HL-60/S4 (cell line): ENCODE data around the gene SIK3.
"Not testable (repeated sequence)": the region's sequence is repeated elsewhere in the genome, so short reads cannot be mapped to it uniquely, and the experiment has no call there.

Experiments used
- in situ Hi-C: fragments of 300-500 bp; cut with MboI; formaldehyde crosslinking; loops from 2 replicates; pipeline ENCODE4 v1.14.3; 2022; ENCODE audit warnings: low sequenced_read_pairs

Gene SIK3

DNA sequence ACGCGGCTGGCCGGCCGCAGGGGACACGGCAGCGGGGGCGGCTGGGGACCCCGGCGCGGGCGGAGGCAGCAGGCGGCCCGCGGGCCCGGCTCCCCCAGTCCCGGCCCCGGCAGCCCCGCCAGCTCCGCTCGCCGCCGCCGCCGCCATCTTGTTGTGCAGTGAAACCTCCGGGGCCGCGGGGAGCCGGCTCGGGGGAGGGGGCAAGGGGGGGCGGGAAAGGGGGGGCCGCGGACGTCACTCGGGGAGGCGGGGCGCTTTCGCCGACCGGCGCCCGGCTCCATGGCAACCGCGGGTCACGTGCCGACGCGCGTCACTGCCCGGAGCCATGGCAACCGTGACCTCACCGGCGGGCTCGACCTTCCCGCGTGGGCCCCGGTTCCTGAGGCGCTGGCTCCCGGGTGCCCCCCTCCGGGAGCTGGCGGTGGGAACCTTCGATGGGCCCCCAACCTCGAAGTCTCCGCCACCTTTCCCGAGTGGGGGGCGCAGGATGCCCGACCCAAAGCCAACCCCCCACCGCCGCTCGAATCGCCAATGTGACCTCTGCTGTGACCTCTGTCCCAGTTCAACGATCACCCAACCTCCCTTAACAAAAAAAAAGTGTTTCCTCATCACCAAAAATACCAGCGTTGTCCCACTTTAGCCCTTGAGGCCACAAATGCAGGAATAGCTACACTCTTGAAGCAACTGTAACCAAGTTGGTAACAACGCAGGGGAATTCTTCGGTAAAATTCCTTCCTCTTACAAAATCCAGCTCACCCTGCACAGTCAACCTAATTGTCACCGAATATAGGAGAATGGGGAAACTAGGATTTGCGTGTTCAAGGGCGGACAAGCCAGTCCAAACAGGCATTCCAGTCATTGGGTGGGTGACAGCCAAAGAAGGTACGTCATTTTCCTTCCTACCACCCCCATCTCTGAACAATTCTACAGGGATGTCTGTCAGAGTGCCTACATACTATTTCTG lies at the start of gene SIK3:
Gene SIK3, minus strand, starts transcription at position 160 of the 964 bp plus-strand sequence. Its CDS starts 13 bp downstream, at position 147.
- in situ Hi-C loops, result no loop called here

DNA sequence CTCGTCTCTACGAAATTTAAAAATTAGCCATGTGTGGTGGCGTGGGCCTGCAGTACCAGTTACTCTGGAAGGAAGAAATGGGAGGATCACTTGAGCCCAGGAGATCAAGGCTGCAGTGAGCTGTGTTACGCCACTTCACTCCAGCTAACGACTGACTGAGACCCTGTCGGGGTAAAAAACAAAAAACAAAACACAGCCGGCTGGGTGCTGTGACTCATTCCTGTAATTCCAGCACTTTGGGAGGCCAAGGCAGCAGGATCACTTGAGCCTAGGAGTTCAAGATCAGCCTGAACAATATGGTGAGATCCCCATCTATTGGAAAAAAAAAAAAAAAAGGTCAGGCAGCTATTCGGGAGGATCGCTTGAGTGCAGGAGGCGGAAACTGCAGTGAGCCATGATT lies 48.3 kb upstream of the SIK3 start:
- in situ Hi-C loops, result no loop called here

DNA sequence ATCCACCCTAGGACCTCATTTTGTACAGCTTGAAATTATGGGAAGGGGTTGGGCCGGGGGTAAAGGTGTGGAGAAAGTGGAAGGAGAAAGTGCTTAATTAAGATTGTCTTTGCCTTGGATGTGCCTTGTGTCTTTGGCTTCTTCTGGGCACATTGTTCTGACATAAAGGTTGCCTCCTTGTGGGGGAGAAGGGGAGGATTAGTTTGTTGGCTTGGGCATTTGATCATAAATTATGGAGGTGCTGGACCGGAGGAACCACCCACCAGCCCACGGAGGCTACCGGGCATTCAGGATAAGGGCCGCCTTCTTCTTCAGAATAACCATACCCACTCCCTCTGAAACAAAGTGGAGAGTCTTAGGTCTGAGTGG lies 47.1 kb upstream of the SIK3 start:
- in situ Hi-C loops, result no loop called here

DNA sequence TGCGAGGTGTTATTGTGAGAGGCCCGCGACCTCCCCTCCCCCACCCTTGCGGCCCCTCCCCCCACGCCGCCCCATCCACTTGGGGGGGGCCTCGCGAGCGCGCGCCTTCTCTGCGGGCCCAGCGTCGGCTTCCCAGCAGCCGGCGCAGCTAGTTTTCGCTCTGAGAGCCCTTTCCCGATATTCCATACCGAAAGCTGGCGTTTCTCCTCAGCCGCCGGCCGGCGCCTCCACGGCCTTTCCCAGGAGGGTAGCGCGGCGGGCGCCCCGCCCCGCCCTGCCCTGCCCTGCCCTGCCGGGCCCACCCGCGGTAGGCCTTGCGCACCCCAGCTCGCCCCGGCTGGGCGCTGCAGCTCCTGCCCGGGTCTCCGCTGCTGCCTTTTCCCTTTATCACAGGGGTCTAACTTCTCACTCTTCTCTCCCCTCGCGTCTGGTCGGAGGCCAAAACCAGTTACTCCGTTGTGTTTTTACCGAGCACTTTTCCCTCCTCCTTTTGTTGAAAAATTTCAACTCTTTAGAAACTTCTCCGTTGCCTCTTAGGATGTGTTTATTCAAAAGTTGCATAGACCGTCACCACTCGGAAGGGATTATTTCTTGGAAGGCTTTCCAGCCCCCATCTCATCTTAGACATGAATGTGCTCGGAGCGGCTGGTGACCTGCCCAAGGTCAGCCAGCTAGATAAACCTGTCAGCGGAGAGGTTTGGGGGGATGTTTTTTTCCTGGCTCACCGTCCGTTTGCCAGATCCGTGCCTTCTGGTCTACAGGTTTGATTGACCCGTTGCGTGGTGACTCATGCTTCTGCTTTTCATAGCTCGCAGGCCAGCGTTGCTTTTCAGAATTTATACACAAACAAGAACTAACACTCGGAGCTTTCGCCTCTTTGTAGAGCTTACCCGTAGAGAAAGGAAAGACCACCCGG lies 46.5 kb upstream of the SIK3 start:
- in situ Hi-C loops, result no loop called here

DNA sequence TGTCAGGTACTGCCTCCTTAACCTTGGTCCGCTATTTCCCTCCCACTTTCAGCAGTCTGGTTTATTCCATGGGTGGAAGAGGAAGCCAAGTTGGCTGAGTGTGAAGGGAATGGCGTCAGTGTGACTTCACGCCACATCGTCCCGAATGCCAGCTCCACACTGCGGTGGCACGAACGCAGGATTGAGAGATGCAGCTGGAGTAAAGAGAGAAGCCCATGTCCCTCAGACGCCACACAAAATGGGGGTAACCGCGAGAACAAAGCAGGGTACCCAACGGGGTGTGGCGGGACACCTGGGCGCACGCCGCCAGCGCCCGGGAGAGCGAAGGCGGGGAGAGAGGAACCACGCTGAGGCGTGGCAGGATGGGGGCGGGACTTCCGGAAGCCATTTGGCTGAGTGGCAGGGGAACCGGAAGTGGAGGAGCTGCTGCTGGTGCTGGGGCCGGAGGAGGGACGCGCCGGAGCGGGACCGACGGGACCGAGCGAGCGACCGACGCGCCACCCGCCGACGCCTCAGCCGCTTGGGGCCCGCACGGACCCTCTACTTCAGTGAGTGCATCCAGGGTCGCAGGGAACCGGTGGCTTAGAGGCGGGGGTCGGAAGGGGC lies 45.7 kb upstream of the SIK3 start, which contains the start of gene PAFAH1B2:
Gene PAFAH1B2, plus strand, starts transcription at position 417 of the 606 bp plus-strand sequence. CDS start 8,161 bp downstream, outside the sequence.
- in situ Hi-C loops, result no loop called here

DNA sequence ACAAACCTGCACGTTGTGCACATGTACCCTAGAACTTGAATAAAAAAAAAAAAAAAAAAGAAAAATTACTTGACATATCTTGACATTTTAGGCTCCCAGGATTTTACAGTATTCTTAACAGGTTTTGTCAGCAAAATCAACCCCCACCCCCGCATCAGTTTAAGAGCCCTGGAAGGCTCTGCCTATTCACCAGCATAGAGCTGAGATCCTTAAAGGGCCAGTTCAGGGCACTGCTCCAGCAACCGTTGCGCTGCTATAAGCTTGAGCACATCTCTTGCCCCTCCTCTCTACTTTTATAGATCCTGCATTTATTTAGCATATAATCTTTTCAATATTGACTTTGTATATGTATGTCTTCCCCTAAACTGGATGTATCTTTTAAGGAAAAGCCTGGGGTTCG lies 45.2 kb upstream of the SIK3 start:
- in situ Hi-C loops, result no loop called here

DNA sequence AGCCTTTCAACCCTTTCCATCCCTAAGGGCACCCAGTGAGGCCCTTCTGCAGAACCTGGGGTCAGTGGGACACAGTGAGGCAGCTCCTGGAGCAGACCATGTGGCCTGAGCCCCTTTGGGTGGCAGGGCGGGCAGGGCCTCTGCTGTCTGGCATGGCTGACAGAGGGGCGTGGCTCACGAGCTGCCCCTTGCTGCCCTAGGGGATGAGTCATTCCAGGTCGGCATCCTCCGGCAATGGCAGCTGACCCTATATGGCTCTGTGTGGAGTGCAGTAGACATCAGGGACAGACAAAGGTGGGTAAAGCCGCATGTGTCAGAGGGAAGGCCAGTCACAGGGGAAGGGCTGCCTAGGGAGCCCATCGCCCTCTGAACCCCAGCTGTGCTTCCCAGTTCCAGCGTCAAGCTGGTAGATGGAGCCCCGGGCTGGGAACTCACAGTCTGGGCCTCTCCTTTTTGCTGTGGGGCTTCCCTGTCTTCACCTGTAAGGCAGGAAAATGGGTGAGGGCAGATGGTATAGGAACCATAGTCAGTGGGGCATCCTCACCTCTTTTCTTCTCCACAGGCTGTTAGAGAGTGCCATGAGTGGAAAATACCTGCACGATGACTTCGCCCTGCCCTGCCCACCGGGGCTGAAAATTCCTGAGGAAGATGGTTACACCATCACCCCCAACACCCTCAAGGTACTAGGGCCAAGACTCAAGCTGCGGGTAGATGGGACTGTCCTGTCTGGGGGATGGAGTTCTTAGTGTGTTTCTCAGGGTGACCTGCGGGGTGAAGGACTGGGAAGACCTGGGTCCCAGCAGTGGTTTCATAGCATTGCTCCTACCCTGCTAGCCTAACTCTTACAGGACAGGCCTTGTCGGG lies 39.2 kb upstream of the SIK3 start:
- in situ Hi-C loops, result not testable (repeated sequence)

DNA sequence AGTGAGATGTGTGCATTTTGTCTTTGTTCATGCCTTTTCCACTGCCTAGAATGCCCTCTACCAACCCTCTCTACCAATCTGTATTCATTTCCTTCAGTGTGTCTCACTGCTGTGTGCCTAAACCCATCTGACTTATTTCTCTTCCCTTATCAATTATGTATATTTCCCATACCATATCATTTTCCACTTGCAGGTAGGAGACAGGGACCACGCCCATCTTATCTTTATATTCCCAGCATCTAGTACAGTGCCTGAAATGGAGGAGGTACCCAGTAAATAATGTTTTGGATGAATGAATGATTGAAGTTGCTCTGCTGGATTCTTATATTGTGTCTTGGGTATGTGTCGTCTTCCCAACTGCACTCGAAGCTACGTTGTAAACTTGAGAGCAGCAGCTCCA lies 36.8 kb upstream of the SIK3 start:
- in situ Hi-C loops, result not testable (repeated sequence)

DNA sequence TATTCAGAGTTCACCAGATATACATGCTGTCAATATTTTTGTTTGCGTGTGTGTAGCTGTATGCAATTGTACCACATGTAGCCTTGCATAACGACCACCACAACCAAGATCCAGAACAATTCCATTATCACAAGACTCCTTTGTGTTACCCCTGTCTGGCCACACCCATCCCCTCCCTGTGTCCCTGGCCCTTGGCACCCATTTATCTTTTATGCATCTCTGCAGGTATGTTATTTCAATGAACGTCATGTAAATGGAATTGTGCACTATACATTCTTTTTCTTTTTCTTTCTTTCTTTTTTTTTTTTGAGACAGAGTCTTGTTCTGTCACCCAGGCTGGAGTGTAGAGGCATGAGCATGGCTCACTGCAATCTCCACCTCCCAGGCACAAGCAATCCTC lies 36.2 kb upstream of the SIK3 start:
- in situ Hi-C loops, result no loop called here

DNA sequence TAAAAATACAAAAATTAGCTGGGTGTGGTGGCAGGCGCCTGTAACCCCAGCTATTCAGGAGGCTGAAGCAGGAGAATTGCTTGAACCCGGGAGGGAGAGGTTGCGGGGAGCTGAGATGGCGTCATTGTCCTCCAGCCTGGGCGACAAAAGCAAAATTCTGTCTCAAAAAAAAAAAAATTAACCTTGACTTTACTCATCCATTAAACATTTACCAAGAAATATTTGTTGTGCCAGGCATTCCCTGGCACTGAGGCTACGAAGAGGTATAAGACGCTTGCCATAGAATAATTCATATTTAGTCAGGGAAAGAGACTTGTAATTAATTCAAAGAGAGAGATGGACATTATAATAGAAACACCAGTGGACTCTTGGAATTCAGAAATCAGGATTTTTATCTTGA lies 32.7 kb upstream of the SIK3 start:
- in situ Hi-C loops, result no loop called here

DNA sequence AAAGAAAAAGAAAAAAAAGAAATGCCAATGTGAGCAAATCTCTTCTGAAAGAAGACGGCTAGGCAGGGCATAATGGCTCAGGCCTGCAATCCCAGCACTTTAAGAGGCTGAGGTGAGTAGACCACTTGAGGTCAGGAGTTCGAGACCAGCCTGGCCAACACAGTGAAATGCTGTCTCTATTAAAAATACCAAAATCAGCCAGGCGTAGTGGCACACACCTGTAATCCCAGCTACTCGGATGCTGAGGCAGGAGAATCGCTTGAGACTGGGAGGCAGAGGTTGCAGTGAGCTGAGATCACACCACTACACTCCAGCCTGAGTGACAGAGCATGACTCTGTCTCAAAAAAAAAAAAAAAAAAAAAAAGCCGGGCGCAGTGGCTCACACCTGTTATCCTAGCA lies 32.2 kb upstream of the SIK3 start:
- in situ Hi-C loops, result not testable (repeated sequence)

DNA sequence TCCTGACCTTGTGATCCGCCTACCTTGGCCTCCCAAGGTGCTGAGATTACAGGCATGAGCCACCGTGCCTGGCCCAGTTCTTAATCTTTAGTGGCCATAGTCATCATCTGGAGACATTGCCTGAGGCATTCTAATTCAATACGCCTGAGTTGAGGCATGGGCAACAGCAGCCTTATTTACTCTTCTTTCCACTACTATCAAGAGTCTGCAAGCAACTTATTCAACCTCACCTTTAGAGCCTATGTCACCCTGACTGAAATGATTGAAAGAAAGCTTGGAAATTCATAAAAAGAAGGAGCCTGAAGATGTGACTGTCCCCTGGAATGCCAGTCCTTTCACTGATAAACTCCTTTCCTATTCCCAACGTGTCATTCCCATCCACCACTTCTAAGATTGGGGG lies 30.1 kb upstream of the SIK3 start:
- in situ Hi-C loops, result no loop called here

DNA sequence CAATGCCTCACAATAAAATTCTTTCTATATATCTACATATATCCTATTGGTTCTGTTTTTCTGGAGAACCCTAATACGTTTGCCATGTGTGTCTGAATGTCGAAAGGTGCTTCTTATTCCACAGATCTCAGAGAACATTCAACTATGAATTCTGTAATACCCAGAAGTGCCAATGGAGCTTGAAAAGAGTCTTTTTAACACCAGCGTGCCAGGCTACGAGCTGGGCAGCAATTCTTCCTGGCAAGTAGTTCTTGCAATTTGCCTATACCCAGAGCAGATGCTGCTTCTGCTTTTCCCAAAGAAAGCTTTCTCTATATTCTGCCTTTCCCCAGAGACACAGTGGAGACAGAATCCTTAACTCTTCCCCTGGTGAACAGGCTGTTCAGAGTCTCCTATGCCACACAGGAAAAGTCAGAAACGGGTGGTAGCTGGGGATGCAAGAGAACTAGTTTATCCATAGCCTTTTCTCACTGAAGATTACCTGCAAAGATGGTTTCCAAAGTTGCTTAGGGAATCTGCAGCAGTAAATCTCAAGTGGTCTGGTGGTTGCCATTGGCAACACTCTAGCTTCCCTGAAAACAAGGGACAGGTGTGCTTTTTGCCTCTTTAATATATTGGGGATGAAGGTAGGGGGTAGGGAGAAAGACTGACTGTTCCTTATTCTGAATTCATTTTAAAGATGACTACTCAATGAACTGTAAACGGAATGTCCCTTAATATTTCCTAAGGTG lies 29.1 kb upstream of the SIK3 start:
- in situ Hi-C loops, result no loop called here

DNA sequence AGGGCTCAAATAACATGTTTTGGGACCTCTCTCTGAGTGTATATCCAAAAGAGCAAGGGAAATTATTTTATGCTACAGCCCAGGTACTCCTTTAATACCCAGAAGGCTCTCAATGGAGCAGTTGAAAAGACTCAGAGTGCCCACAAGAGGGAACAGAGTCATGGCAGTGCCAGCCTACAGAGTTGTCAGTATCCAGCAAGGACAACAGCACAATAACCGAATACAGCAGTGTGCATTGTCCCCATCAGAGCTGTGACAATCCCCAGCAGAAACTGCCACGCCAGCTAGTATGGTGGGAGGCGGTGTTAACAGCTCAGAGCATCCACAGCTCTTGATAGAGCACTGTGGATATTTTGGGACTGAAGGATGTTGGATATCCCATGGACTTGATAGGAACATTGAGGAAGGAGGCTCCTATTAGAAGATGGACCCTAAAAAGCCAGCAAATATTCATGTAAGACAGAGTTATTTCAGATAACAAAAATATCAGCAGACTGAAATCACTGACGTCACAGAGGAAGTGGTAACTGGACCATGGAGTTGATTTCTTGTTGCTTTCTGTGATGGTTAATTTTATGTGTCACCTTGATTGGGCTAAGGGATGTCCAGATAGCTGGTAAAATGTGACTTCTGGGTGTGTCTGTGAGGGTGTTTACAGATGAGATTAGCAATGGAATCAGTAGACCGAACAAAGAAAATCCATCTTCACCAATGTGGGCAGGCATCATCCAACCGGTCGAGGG lies 28.2 kb upstream of the SIK3 start:
- in situ Hi-C loops, result no loop called here

DNA sequence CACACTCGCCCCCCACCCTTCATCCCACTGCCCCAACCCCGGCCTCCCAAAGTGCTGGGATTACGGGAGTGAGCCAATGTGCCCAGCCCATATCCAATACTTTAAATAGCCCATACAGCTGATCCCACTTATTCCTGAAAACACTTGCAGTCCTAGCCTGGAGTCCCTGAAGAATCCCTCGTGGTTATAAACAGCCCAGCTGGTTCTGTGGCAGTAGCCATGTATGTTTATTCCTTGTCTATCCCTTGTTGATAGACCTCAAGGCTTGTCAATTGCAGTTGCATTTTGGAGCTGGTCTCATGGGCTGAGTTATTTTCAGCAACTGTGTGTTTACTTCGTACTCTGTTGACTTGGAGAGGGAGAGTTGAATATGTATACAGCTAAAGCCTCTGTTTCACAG lies 24.3 kb upstream of the SIK3 start:
- in situ Hi-C loops, result no loop called here

DNA sequence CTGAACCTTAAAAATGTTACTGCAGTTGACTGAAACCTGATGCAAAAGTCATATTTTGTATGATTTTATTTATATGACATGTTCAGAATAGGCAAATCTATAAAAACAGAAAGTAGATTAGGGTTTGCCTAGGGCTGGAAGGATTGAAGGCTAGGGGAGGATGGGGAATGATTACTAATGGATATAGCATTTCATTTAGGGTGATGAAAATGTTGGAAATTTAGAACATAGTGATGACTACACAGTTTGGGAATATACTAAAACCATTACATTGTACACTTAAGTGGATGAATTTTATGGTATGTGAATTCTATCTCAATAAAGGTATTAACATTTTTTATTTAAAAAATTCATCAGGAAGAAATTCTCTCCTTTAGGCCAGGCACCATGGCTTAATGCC lies 22.9 kb upstream of the SIK3 start:
- in situ Hi-C loops, result no loop called here

DNA sequence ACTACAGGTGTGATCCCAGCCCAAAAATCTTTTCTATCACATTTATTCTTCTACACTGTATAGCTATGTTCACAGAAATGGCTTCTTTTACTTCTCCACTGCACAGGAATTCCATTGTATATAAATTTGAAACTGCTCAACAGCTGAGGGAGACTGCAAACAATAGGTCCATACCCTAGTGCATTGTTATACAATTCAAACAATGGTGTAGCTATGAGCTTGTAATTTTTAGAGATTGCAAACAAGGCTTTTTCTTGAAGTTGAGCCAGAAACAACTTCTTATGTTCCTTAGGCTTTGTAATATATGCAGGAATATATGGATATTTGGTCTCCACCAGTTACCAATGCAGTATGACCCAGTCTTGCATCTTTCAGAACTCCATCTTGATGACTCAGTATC lies 19.5 kb upstream of the SIK3 start:
- in situ Hi-C loops, result no loop called here

DNA sequence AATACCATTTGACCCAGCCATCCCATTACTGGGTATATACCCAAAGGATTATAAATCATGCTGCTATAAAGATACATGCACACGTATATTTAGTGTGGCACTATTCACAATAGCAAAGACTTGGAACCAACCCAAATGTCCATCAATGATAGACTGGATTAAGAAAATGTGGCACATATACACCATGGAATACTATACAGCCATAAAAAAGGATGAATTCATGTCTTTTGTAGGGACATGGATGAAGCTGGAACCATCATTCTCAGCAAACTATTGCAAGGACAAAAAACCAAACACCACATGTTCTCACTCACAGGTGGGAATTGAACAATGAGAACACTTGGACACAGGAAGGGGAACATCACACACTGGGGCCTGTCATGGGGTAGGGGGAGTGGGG lies 14.7 kb upstream of the SIK3 start:
- in situ Hi-C loops, result not testable (repeated sequence)

DNA sequence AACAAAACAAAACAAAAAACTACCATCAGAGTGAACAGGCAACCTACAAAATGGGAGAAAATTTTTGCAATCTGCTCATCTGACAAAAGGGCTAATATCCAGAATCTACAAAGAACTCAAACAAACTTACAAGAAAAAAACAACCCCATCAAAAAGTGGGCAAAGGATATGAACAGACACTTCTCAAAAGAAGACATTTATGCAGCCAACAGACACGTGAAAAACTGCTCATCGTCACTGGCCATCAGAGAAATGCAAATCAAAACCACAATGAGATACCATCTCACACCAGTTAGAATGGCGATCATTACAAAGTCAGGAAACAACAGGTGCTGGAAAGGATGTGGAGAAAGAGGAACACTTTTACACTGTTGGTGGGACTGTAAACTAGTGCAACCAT lies 14.3 kb upstream of the SIK3 start:
- in situ Hi-C loops, result not testable (repeated sequence)
